PFSK-1 (cell line): ENCODE data around the gene GIMAP8.

Source experiments
- FOXP2 ChIP-seq: optimal IDR thresholded peaks from 2 replicates; pipeline ENCODE3; 2011; ENCODE audit warnings: borderline replicate concordance, control low read depth, inconsistent platforms; ENCODE audit not compliant: insufficient read depth; ENCODE audit errors: extremely low read length, extremely low read depth
- POLR2AphosphoS5 ChIP-seq: IDR thresholded peaks from 2 replicates; pipeline ENCODE4 v1.6.1; 2012; ENCODE audit warnings: low read depth, mild to moderate bottlenecking, control low read depth, low read length, moderate library complexity
- REST ChIP-seq, 2 experiments: IDR thresholded peaks; 2 replicates each; pipeline versions ENCODE4 v1.6.1 to v1.8.0; 2011 to 2012; ENCODE audit warnings: low read depth in 2 of 2, low read length in 2 of 2, control low read depth in 1 of 2, inconsistent platforms in 1 of 2, mild to moderate bottlenecking in 1 of 2, moderate library complexity in 1 of 2; ENCODE audit not compliant: insufficient read depth in 1 of 2
- SIN3A ChIP-seq: IDR thresholded peaks from 2 replicates; pipeline ENCODE4 v1.6.1; 2012; ENCODE audit warnings: mild to moderate bottlenecking, low read length, moderate library complexity, borderline replicate concordance; ENCODE audit not compliant: insufficient read depth
- TAF1 ChIP-seq: IDR thresholded peaks from 2 replicates; pipeline ENCODE4 v1.6.1; 2012; ENCODE audit warnings: low read length, control low read depth, borderline replicate concordance; ENCODE audit not compliant: insufficient read depth

DNA sequence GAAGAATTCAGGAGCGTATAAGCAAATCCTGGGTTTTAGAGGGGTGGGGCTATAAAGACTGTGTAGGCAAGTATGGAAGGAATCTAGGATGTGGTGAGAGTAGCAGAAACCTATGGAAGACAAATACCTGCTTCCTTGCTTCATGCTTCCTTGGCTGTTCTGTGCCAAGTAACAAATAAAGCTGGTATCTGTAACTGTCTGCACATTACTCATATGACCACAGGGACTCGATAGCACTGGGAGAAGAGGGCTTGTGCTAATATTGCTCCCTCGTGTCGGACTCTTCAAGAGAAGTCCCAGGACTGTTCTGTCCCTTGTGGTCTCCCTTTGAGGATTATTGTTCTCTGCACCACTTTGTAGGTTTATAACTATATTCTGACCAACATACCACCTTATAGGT, 52.7 kb downstream of the GIMAP8 start:
- no peak for TF ChIP-seq POLR2AphosphoS5
- TF ChIP-seq SIN3A: no peak
- TF ChIP-seq TAF1: no peak
- no peak for TF ChIP-seq REST (IDR thresholded peaks at IDR 0.05; ENCODE audit: insufficient read depth in 1 of 2, low read depth in 2 of 2, low read length in 2 of 2)
- no peak for TF ChIP-seq FOXP2
